Measurements from ENCODE around the gene RGCC. TPM values are rescaled to one million over a fixed set of nuclear protein-coding genes. Genes with fewer than 3 reads are reported as not detected.
A peak's percentile ranks its signal among the peaks of the same experiment; 100 is the strongest.

Gene RGCC
- total and polyA plus RNA-seq, 7 experiments from 2014 or later = 45.9 to 402 (median 197) TPM

- Mint-ChIP-seq H3K4me1 (peaks cover 0 to 5% (median 0%) of the 10 kb centered on the region in 7 donors), H3K4me3 (no peak overlapping the region), H3K9me3 (no peaks in the 10 kb centered on the region), H3K27me3 (no peaks in the 10 kb centered on the region), H3K27ac (no peak overlapping the region), H3K36me3 (no peaks in the 10 kb centered on the region)
- CTCF ChIA-PET = no interaction called here
- POLR2A ChIA-PET = no interaction called here
- Histone ChIP-seq H3K4me1 (ENCODE audit: control insufficient read depth in 2 of 2, insufficient read depth in 2 of 2, low read length in 2 of 2) (no peaks in the 10 kb centered on the region), H3K4me3 (ENCODE audit: low read length) (no peak overlapping the region), H3K36me3 (ENCODE audit: control insufficient read depth in 2 of 3, insufficient read depth in 3 of 3, low read length in 3 of 3) (no peaks in the 10 kb centered on the region), H3K27ac (ENCODE audit: low read depth, low read length) (no peak overlapping the region), H3K27me3 (ENCODE audit: control insufficient read depth in 2 of 2, insufficient read depth in 2 of 2, low read length in 2 of 2) (no peaks in the 10 kb centered on the region), H3K9me3 (ENCODE audit: control insufficient read depth in 2 of 3, low read length in 3 of 3) (no peaks in the 10 kb centered on the region)
- no peak for DNase-seq
- ATAC-seq = no peak
- intact Hi-C loops (cut with micrococcal nuclease) = no loop called here
These were observed 22.4 kb upstream of the RGCC start for GRCh38 chr13:41434831-41435520.

DNA sequence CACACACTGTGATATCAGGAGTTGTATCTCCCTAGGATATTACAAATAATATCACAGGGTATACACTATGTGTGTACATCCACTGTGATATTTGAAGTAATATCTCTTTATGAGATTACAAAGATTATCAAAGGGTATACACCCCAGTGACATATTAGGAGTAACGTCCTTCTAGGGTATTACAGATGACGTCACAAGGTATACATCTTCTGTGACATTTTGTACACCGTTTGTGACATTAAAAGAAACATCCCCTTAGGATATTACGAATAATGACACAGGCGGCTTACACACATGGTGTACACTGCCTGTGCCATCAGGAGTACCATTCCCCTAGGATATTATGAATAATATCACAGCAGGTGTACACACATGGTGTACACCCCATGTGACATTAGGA, 13.4 kb upstream of the RGCC start:
- POLR2A ChIA-PET = no interaction called here
- Histone ChIP-seq H3K4me3 (ENCODE audit: low read length) (no peak overlapping the region), H3K36me3 (ENCODE audit: control insufficient read depth in 2 of 3, insufficient read depth in 3 of 3, low read length in 3 of 3) (no peaks in the 10 kb centered on the region), H3K4me1 (ENCODE audit: control insufficient read depth in 2 of 2, insufficient read depth in 2 of 2, low read length in 2 of 2) (no peaks in the 10 kb centered on the region), H3K27me3 (ENCODE audit: control insufficient read depth in 2 of 2, insufficient read depth in 2 of 2, low read length in 2 of 2) (no peaks in the 10 kb centered on the region), H3K27ac (ENCODE audit: low read depth, low read length) (no peak overlapping the region), H3K9me3 (ENCODE audit: control insufficient read depth in 2 of 3, low read length in 3 of 3) (peaks cover 0 to 3% (median 0%) of the 10 kb centered on the region in 3 experiments)
- Mint-ChIP-seq H3K4me3 (no peak overlapping the region), H3K9me3 (peaks cover 0 to 15% (median 0%) of the 10 kb centered on the region in 11 donors), H3K36me3 (no peaks in the 10 kb centered on the region), H3K27ac (no peak overlapping the region), H3K4me1 (peaks cover 0 to 5% (median 0%) of the 10 kb centered on the region in 7 donors), H3K27me3 (no peaks in the 10 kb centered on the region)
- ATAC-seq (no peak), DNase-seq (no peak)
- CTCF ChIA-PET = no interaction called here
- intact Hi-C loops (cut with micrococcal nuclease) = no loop called here

DNA sequence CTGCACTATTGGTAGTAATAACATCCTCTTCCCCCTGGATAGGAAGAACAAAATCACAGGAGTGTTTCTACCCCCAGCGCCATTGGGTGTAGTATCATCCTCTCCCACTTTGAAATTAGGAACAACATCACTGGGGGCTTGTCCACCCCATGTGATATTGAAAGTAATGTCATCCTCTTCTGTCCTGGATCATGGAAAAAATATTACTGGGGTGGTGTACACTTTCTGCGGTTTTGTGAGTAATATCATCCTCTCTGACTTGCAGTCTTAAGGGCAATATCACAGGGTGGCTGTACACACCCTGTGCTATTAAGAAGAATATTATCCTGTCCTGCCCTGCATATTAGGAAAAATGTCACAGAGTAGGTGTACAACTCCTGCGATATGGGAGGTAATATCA, 4.9 kb upstream of the RGCC start:
- ATAC-seq = no peak
- Mint-ChIP-seq H3K9me3 (peaks cover 0 to 52% (median 6%) of the 10 kb centered on the region in 11 donors), H3K4me1 (peaks cover 0 to 14% (median 12%) of the 10 kb centered on the region in 7 donors), H3K27me3 (peaks cover 0 to 26% (median 0%) of the 10 kb centered on the region in 5 donors), H3K27ac (peak overlapping the region in 1 of 9 donors; percentile 38), H3K4me3 (no peak overlapping the region), H3K36me3 (no peaks in the 10 kb centered on the region)
- H3K27ac ChIP-seq (ENCODE audit: low read depth, low read length) = no peak overlapping the region
- no peak for DNase-seq
- ChIA-PET CTCF (no interaction called here), POLR2A (no interaction called here)
- peaks cover 0 to 3% (median 0%) of the 10 kb centered on the region in 3 experiments for H3K9me3 ChIP-seq (ENCODE audit: control insufficient read depth in 2 of 3, low read length in 3 of 3)
- no peaks in the 10 kb centered on the region for H3K27me3 ChIP-seq (ENCODE audit: control insufficient read depth in 2 of 2, insufficient read depth in 2 of 2, low read length in 2 of 2)
- peaks cover 6 to 7% of the 10 kb centered on the region in 2 donors for H3K4me1 ChIP-seq (ENCODE audit: control insufficient read depth in 2 of 2, insufficient read depth in 2 of 2, low read length in 2 of 2)
- intact Hi-C loops (cut with micrococcal nuclease) = no loop called here
- H3K4me3 ChIP-seq (ENCODE audit: low read length) = no peak overlapping the region
- H3K36me3 ChIP-seq (ENCODE audit: control insufficient read depth in 2 of 3, insufficient read depth in 3 of 3, low read length in 3 of 3) = no peaks in the 10 kb centered on the region

GRCh38 chr13:41453620-41454019, 3.7 kb upstream of the RGCC start:
- H3K27me3 ChIP-seq (ENCODE audit: control insufficient read depth in 2 of 2, insufficient read depth in 2 of 2, low read length in 2 of 2) = no peaks in the 10 kb centered on the region

GRCh38 chr13:41454170-41454569, 3.2 kb upstream of the RGCC start:
- ChIA-PET POLR2A (no interaction called here), CTCF (no interaction called here)
- H3K4me3 Mint-ChIP-seq = no peak overlapping the region
- H3K4me1 Mint-ChIP-seq = peaks cover 5 to 20% (median 12%) of the 10 kb centered on the region in 7 donors
- peaks cover 0 to 26% (median 0%) of the 10 kb centered on the region in 5 donors for H3K27me3 Mint-ChIP-seq
- no peak overlapping the region for H3K27ac ChIP-seq (ENCODE audit: low read depth, low read length)
- H3K9me3 Mint-ChIP-seq = peaks cover 0 to 39% (median 6%) of the 10 kb centered on the region in 11 donors
- no peaks in the 10 kb centered on the region for H3K27me3 ChIP-seq (ENCODE audit: control insufficient read depth in 2 of 2, insufficient read depth in 2 of 2, low read length in 2 of 2)
- H3K36me3 ChIP-seq (ENCODE audit: control insufficient read depth in 2 of 3, insufficient read depth in 3 of 3, low read length in 3 of 3) = peaks cover 0 to 11% (median 0%) of the 10 kb centered on the region in 3 experiments
- peak overlapping the region in 4 of 9 donors; percentile 17 to 97 (median 68) for H3K27ac Mint-ChIP-seq
- ATAC-seq (no peak), DNase-seq (no peak)
- H3K4me1 ChIP-seq (ENCODE audit: control insufficient read depth in 2 of 2, insufficient read depth in 2 of 2, low read length in 2 of 2) = peaks cover 6 to 9% of the 10 kb centered on the region in 2 donors
- peaks cover 0 to 6% (median 4%) of the 10 kb centered on the region in 5 donors for H3K36me3 Mint-ChIP-seq
- H3K9me3 ChIP-seq (ENCODE audit: control insufficient read depth in 2 of 3, low read length in 3 of 3) = no peaks in the 10 kb centered on the region
- no peak overlapping the region for H3K4me3 ChIP-seq (ENCODE audit: low read length)
- intact Hi-C loops (cut with micrococcal nuclease) = no loop called here

More at GRCh38 chr13:41453620-41454019, 3.7 kb upstream of the RGCC start:
- Histone ChIP-seq H3K9me3 (ENCODE audit: control insufficient read depth in 2 of 3, low read length in 3 of 3) (peaks cover 0 to 2% (median 0%) of the 10 kb centered on the region in 3 experiments), H3K36me3 (ENCODE audit: control insufficient read depth in 2 of 3, insufficient read depth in 3 of 3, low read length in 3 of 3) (peaks cover 0 to 10% (median 0%) of the 10 kb centered on the region in 3 experiments), H3K27ac (ENCODE audit: low read depth, low read length) (no peak overlapping the region), H3K4me1 (ENCODE audit: control insufficient read depth in 2 of 2, insufficient read depth in 2 of 2, low read length in 2 of 2) (peaks cover 6 to 7% of the 10 kb centered on the region in 2 donors), H3K4me3 (ENCODE audit: low read length) (no peak overlapping the region)
- DNase-seq (no peak), ATAC-seq (no peak)
- H3K4me1 Mint-ChIP-seq = peaks cover 0 to 15% (median 12%) of the 10 kb centered on the region in 7 donors
- ChIA-PET CTCF (no interaction called here), POLR2A (no interaction called here)
- H3K36me3 Mint-ChIP-seq = peaks cover 0 to under 1% (median 0%) of the 10 kb centered on the region in 5 donors
- peaks cover 0 to 42% (median 6%) of the 10 kb centered on the region in 11 donors for H3K9me3 Mint-ChIP-seq
- intact Hi-C loops (cut with micrococcal nuclease) = no loop called here
- peaks cover 0 to 26% (median 0%) of the 10 kb centered on the region in 5 donors for H3K27me3 Mint-ChIP-seq
- H3K27ac Mint-ChIP-seq = peak overlapping the region in 3 of 9 donors; percentile 17 to 74 (median 47)
- H3K4me3 Mint-ChIP-seq = no peak overlapping the region

DNA sequence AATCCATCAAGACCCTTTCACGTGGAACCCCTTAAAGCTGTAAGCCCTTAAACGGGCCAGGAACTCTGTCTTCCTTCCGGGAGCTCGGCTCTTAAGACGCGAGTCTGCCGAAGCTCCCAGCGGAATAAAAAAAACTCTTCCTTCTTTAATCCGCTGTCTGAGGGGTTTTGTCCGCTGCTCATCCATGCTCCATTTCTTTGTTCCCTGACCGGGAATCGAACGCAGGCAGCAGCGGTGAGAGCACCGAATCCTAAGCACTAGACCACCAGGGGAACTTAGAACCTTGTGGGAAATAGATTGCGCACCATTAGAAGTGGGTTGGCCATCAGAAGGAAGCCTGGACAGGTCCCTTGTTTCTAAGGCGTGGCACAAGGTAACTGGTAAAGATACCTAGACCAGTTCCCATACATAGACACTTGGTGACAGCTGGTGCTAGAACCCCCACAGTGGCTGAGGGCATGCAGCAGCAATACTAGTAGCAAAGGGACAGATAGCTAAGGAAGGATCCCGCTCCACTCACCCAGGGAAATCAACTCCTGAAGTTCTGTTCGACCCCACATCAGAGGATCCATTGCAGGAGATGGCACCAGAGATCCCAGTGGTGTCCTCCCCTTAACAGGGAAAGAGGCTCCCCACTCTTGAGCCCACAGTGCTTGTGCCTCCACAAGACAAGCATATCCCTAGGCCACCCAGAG, 1.5 kb upstream of the RGCC start:
- Histone ChIP-seq H3K36me3 (ENCODE audit: control insufficient read depth in 2 of 3, insufficient read depth in 3 of 3, low read length in 3 of 3) (peaks cover 0 to 11% (median 0%) of the 10 kb centered on the region in 3 experiments), H3K4me1 (ENCODE audit: control insufficient read depth in 2 of 2, insufficient read depth in 2 of 2, low read length in 2 of 2) (peaks cover 11 to 26% of the 10 kb centered on the region in 2 donors), H3K9me3 (ENCODE audit: control insufficient read depth in 2 of 3, low read length in 3 of 3) (no peaks in the 10 kb centered on the region), H3K27me3 (ENCODE audit: control insufficient read depth in 2 of 2, insufficient read depth in 2 of 2, low read length in 2 of 2) (no peaks in the 10 kb centered on the region), H3K27ac (ENCODE audit: low read depth, low read length) (peak overlapping the region; percentile 97), H3K4me3 (ENCODE audit: low read length) (no peak overlapping the region)
- H3K4me1 Mint-ChIP-seq = peaks cover 22 to 37% (median 28%) of the 10 kb centered on the region in 7 donors
- peaks cover 0 to 26% (median 0%) of the 10 kb centered on the region in 5 donors for H3K27me3 Mint-ChIP-seq
- DNase-seq = peak in 1 of 9 donors; percentile 22
- H3K9me3 Mint-ChIP-seq = peaks cover 0 to 30% (median 4%) of the 10 kb centered on the region in 11 donors
- CTCF ChIA-PET = interaction anchor here (0.9 to 1.2 kb wide), 2 partner anchors 9 to 99 kb away, joined by 3 read pairs; no protein-coding TSS in a partner anchor
- ATAC-seq = no peak
- POLR2A ChIA-PET = interaction anchor here (1.4 to 2.1 kb wide), 3 partner anchors 9 to 99 kb away, joined by 3 to 10 read pairs (median 4); no protein-coding TSS in a partner anchor
- H3K4me3 Mint-ChIP-seq = peak overlapping the region; percentile 52 to 98 (median 82)
- H3K27ac Mint-ChIP-seq = peak overlapping the region; percentile 73 to 97 (median 92)
- intact Hi-C loops (cut with micrococcal nuclease) = loop anchor here (2.0 to 5.0 kb wide), 12 partner anchors 27 to 816 kb away; partner anchors contain the start of genes AKAP11 (in 1 of the 2), DGKH (in 1 of the 2), KBTBD6 (in 1 of the 2) and KBTBD7 (in 1 of the 2)
- peaks cover 16 to 21% (median 17%) of the 10 kb centered on the region in 5 donors for H3K36me3 Mint-ChIP-seq

All from naive thymus-derived CD4-positive, alpha-beta T cell (primary cell).